HUES48 (cell line): ENCODE results near the gene POLR2C.
A peak's percentile ranks its signal among the peaks of the same experiment; 100 is the strongest.

ENCODE experiments used
- H3K27ac ChIP-seq: one replicate; pipeline ENCODE4 v1.7.0; 2013; ENCODE audit warnings: low read depth, low read length, inconsistent platforms
- H3K27me3 ChIP-seq: 2 replicates; pipeline ENCODE4 v1.6.1; 2013; ENCODE audit warnings: mild to moderate bottlenecking, low read length; ENCODE audit not compliant: control insufficient read depth, insufficient read depth
- H3K36me3 ChIP-seq: 2 replicates; pipeline ENCODE4 v1.6.1; 2013; ENCODE audit warnings: low read length; ENCODE audit not compliant: control insufficient read depth, insufficient read depth
- H3K4me1 ChIP-seq: 2 replicates; pipeline ENCODE4 v1.6.1; 2013; ENCODE audit warnings: mild to moderate bottlenecking, low read length; ENCODE audit not compliant: control insufficient read depth, insufficient read depth
- H3K4me3 ChIP-seq: 2 replicates; pipeline ENCODE4 v1.5.1; 2013; ENCODE audit warnings: mild to moderate bottlenecking, low read depth, low read length
- H3K9ac ChIP-seq: 2 replicates; pipeline ENCODE4 v1.6.1; 2013; ENCODE audit warnings: mild to moderate bottlenecking, low read depth, low read length, moderate library complexity
- H3K9me3 ChIP-seq: 2 replicates; pipeline ENCODE4 v1.6.1; 2013; ENCODE audit warnings: low read length; ENCODE audit not compliant: control insufficient read depth, insufficient read depth

The POLR2C gene

DNA sequence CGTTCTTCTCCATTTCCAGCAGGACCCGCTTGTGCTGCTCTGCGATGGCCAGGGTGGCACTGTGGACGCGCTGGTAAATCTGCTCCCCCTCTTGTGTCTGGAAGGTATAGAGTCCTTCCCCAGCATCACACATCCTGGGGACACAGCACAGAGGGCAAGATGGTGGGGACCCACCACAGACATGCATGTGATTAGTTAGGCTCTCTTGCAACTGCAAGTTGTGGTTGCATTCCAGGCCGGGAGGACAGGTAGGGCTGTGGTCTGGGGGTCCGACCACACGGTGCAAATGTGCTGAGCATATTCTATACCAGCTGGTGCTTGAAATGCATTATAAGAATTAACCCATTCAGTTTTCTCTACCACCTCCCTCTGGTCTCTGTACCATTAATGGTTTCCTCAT lies 11.4 kb downstream of the POLR2C start:
- Histone ChIP-seq H3K4me1 (peaks cover 49% of the 10 kb centered on the region), H3K9ac (no peak overlapping the region), H3K27me3 (peaks cover 6% of the 10 kb centered on the region), H3K27ac (no peak overlapping the region), H3K36me3 (peaks cover 48% of the 10 kb centered on the region), H3K4me3 (no peak overlapping the region), H3K9me3 (no peaks in the 10 kb centered on the region)

DNA sequence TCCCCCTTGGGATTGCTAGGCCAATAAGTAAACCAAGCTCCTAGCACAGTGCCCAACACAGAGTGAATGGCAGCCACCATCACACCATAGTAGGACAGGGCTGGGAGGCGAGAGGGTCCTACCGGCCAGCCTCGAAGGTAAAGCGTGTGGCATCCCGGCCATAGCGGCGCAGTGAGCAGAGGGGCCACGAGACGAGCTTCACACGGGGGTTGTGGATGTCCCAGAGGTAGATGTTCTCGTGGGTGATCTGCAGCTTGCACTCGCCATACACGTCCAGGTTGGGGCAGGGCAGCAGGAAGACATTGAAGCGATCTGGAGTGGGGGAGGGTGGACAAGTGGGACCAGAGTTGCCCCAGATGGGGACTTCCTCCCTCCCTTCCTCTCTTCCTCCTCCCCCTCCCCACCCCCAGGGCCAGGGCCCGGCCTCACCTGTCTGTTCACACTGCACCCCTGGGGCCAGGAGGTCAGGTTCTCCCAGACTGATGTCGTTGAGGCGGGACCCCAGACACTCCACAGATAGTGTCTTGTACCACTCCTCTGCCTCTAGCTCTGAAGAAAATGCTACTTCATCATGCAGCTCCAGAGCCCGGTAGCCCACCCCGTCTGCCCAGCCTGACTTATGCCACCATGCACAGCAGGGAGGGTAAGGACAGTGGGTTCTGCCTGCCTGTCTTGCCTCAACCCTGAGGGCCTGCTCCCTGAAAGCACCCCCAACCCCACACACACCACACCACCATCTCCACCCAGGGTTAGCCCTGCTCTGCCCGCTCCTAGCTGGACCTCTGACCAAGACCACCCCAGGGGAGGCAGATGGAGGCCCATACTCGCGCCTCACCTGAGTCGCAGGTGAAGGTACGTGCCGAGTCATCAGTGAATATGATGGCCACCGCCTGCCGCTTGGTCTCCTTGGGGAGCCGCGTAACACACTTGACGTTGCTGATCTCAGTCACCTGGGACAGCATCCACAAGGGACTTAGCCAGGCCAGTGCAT lies 12.5 kb downstream of the POLR2C start:
- peaks cover 52% of the 10 kb centered on the region for H3K4me1 ChIP-seq

DNA sequence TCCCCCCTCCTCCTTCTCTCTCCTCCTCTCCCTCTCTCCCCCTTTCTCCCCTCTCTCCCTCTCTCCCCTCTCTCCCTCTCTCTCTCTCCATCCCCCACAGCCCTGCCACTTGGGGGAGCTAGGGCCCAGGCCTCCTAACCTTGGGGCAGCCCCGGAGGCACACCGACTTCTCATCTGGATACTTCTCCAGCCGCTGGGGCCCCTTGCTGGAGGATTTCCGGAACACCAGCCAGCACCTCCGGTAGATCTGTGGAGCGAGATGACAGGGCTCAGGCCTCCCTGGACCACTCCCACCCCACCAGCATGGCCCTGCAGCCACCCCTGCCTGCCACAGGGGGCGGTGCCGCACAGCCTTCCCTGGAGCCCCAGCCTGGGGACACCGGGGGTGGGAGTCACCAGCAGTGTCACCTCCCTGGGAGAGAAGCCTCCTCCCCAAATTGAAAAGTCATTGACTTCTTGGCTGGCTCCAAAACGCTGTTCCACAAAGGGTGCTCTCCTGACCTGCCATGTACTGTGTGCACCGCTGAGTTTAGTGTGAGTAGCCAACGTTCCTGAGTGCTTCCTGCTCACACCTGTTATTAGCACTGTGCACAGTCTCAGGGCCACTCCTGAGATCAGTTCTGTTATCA lies 13.3 kb downstream of the POLR2C start:
- peaks cover 29% of the 10 kb centered on the region for H3K36me3 ChIP-seq
- peaks cover 49% of the 10 kb centered on the region for H3K4me1 ChIP-seq
- no peak overlapping the region for H3K9ac ChIP-seq
- peaks cover 10% of the 10 kb centered on the region for H3K27me3 ChIP-seq
- H3K27ac ChIP-seq = peak overlapping the region; percentile 43
- no peak overlapping the region; the same call in 1 of the 2 replicates for H3K4me3 ChIP-seq
- no peaks in the 10 kb centered on the region for H3K9me3 ChIP-seq

More for the DNA sequence above, 12.5 kb downstream of the POLR2C start:
- peaks cover 10% of the 10 kb centered on the region for H3K27me3 ChIP-seq
- peaks cover 38% of the 10 kb centered on the region for H3K36me3 ChIP-seq
- H3K4me3 ChIP-seq = no peak overlapping the region
- H3K27ac ChIP-seq = no peak overlapping the region
- no peak overlapping the region for H3K9ac ChIP-seq
- no peaks in the 10 kb centered on the region for H3K9me3 ChIP-seq

DNA sequence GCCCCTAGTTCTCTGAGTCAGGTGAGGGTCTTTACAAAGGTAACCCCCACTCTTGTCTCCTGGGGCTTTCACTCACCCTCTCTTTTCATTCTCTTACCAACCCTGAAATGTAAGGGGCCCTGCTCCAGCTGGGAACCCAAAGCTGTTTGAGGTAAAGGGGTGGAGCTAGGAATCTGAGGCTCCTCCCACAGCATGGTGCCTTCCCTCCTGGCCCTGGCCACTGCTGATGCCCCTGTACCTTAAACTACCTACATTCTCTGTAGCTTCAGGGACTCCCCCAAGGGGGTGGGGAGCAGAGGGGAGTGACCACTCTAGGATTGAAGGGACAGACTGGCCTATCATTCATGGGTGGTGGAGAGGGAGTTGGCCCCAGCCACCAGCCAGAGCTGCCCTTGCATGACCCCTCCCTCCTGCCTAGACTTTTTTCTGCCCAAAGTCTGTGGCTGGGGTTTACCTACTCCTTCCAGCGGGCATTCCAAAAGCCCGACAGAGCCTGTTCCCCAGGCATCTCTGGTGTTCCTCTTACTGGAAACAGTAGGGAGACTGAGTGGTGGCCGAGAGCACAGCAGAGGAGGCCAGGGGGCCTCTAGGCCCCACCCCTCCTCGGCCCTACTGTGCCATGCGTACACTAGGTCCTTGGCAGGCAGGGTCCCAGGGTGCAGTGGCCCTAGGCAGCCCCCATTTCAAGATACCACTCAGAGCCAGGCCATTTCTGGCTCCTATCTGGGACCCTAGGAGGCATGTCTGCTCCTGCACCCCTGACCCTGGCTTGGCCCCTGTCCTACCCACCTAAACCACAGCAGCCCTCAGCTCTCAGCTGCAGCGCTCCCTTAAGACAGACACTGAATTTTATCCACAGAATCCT lies 14.3 kb downstream of the POLR2C start:
- Histone ChIP-seq H3K27ac (no peak overlapping the region), H3K4me1 (peaks cover 41% of the 10 kb centered on the region), H3K27me3 (peaks cover 10% of the 10 kb centered on the region), H3K9me3 (no peaks in the 10 kb centered on the region), H3K4me3 (no peak overlapping the region), H3K36me3 (peaks cover 21% of the 10 kb centered on the region; the same call in 1 of the 2 replicates), H3K9ac (no peak overlapping the region)

DNA sequence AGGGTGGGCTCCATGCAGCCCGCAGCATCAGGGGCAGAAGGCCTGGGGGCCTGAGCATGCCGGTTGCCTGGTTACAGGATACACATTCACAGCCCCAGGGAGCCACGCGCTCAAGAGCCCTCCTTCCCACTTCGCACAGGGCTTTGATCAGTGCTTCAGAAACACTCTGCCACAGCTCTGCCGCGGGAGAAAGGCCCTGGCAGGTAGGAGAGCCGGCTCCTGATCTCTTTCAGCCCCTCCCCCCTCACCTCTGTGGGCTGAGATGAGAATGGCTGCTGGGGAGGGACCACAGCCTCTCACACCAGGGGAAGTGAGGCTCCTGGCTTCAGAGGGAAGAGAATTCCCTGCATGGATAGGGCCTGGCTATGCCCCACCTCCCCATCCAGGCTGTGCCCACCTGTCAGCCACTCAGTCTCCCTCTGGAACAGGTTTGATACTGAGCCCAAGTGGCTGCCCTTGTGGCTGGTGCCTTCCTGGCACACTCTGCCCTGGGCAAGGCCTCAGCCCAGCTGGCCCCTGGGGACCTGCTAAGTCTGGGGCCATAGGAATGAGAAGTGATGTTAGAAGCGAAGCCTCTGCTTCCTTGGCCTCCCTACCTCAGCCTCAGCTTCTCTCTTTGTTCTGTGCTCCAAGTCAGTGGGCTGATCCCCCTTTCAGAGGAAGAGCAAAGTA lies 15.2 kb downstream of the POLR2C start:
- Histone ChIP-seq H3K9ac (no peak overlapping the region), H3K4me1 (peaks cover 32% of the 10 kb centered on the region), H3K9me3 (no peaks in the 10 kb centered on the region), H3K4me3 (no peak overlapping the region), H3K27me3 (peaks cover 10% of the 10 kb centered on the region), H3K27ac (no peak overlapping the region), H3K36me3 (peaks cover 18% of the 10 kb centered on the region; the same call in 1 of the 2 replicates)

DNA sequence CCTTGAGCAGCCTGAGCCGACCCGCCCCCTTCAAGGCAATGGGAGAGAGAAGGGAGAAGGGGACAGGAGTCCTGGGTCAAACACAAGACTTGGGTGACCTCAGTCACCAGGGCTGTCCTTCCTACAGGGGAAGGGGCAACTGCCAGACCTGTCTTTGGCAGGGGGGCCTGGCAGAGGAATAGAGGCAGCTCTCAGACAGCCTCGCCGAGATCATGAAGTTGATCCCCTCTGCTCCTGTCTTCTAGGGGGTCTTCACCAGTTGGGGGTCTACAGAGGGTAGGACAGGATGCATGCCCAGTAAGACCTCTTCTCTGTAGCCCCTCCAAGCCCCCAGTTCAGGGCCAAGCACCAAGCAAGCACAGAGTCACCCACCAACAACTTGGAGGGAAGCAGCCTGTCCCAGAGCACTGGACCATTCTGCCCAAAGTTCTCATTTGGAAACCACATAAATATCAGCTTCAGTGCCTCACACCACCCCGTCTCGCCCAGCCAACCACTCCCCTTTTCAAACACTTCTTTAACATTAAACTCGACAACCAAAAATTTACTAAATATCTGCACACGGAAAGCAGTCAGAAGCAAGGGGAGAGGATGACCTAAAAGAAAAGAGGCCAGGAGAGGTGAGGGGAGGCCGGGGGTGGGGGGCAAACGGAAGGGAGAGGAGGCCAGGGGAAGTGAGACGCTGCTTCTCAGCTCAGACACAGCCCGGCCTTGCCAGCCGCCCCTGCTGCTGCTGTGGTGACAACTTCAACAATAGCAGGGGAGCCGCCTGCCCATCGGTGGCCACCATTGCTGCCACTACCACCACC lies 16.1 kb downstream of the POLR2C start:
- Histone ChIP-seq H3K9me3 (no peaks in the 10 kb centered on the region), H3K36me3 (peaks cover 9% of the 10 kb centered on the region; the same call in 1 of the 2 replicates), H3K27ac (no peak overlapping the region), H3K27me3 (peaks cover 10% of the 10 kb centered on the region), H3K4me1 (peaks cover 24% of the 10 kb centered on the region), H3K9ac (no peak overlapping the region), H3K4me3 (peak overlapping the region; percentile 63)

DNA sequence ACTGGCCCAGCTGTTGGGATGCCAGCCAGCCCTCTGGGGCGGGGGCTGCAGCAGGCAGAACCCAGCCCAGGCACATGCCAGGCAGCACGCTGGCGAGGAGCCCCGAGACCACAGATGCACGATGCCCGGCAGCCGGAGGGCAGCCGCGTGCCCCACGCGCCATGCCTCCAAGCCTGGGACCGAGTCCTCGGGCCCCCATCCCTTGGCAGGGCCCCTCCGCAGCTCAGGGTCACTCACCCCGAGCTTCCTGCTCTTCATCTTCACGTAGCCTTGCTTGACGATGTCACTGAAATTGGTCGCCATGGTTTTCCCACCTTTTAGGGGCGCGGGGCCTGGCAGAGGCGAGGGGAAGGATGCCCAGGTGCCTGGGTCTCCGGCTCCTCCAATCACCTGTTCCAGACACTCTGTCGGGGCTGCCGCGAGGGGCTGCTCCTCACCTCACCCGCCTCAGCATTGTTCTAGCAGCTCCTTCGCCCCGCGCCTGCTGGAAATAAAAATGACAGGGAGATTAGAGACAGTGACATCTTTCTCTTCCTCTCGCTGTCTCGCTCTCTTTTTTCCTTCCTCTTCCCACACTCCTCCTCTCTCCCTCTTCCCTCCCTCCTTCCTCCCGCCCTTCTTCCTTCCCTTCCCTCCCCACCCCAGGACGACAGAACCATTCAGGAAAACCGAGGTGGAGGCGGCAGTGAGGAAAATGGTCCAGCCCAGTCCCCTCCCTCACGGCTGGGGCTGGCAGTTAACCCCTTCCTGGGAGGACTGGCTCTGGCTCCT lies 16.9 kb downstream of the POLR2C start:
- Histone ChIP-seq H3K4me3 (peak overlapping the region; percentile 63), H3K9ac (no peak overlapping the region), H3K36me3 (0 out of 2 replicates have a peak, but pooled peaks cover 2% of the 10 kb centered on the region), H3K27me3 (peaks cover 10% of the 10 kb centered on the region), H3K4me1 (peaks cover 24% of the 10 kb centered on the region), H3K27ac (no peak overlapping the region), H3K9me3 (no peaks in the 10 kb centered on the region)

DNA sequence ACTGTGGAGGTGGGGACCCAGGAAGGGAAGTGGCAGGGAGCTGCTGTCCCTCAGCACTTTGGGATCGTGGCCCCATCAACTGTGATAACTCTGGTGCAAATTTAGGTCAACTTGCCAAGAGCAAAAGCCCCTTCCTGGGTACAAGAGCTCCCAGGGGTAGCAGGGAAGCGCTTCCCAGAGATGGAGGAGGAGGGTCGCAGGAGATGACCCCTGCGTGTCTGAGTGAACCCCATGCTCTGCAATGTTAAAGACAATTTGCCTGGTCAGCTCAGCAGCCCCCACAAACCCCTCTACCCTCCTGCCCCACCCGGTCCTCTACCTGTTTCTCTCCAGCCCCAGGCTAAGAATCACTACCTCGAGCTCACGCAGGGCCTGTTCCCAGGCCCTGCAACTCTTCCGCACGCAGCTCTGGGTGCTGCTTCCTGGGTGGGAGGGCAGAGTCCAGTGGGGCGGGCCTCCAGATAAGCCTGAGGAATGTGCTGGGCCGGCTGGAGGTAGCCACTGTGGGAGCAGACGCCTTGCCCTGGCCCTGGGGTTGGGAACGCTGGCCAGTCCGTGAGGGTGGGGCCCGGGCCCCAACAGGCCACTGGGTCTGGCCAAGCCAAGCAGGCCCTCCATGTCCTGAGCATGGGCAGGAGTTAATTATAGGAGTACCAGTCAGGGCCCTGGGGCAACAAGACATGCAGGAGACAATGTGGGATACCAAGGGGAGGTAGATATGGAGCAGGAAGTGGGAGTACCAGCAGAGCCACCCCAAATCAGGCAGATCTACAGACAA lies 17.7 kb downstream of the POLR2C start:
- Histone ChIP-seq H3K36me3 (no peaks in the 10 kb centered on the region), H3K9ac (no peak overlapping the region), H3K9me3 (no peaks in the 10 kb centered on the region), H3K27ac (peak overlapping the region; percentile 43), H3K4me3 (peak overlapping the region; percentile 63), H3K27me3 (peaks cover 15% of the 10 kb centered on the region), H3K4me1 (peaks cover 22% of the 10 kb centered on the region)

DNA sequence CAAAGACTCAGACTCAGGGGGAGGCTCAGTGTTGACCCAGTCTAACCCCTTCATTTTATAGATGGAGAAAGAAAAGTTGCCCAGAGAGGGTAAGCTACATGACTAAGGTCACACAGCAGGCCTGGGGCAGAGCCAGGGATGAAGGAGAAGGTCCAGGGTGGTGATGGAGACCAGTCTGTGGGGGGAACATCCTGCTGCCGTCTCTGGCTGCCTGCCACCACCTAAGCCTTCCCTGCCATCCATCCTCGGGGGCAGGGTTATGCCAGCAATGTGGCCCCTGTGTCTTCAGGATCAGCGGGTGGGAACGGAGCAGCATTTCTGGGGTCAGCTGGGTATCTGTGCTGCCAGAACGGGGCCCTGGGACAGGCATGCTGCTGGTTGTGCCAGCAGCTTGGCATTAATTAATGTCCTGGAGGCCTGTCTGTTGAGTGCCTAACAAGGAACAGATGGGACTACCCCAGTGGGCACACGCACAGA lies 18.3 kb downstream of the POLR2C start:
- H3K27ac ChIP-seq = no peak overlapping the region
- peaks cover 21% of the 10 kb centered on the region for H3K27me3 ChIP-seq
- no peaks in the 10 kb centered on the region for H3K36me3 ChIP-seq
- peaks cover 19% of the 10 kb centered on the region for H3K4me1 ChIP-seq
- H3K4me3 ChIP-seq = no peak overlapping the region
- no peak overlapping the region for H3K9ac ChIP-seq
- no peaks in the 10 kb centered on the region for H3K9me3 ChIP-seq
